T-cell (primary cell): ENCODE data around the gene FOXA1. TPM values are rescaled to one million over a fixed set of nuclear protein-coding genes. Genes with fewer than 3 reads are reported as not detected.

Source experiments
- ATAC-seq, 4 experiments: fragments of 200-7000 bp in 3 of 4; fragments of 150-1000 bp in 1 of 4; cut with Tn5 transposase; replicated peaks in 1 of 4; 1 replicate in 3 of 4; 2 replicates in 1 of 4; pipeline ENCODE4 v1.10.0; 2021; ENCODE audit warnings: moderate library complexity in 3 of 4, mild to moderate bottlenecking in 2 of 4, moderate number of reproducible peaks in 1 of 4
- CTCF ChIA-PET, 2 donors: fragments of 300-600 bp; sonication (Branson Sonifier 250); formaldehyde crosslinking; loops; one replicate each; lab custom pipeline; 2022; ENCODE audit warnings: antibody characterized with exemption in 2 of 2; lab: Charles Lee
- POLR2A ChIA-PET, 2 donors: fragments of 300-600 bp; sonication (Branson Sonifier 250); formaldehyde crosslinking; loops; one replicate each; lab custom pipeline; 2022; ENCODE audit warnings: antibody characterized with exemption in 2 of 2; lab: Charles Lee
- DNase-seq, 35 experiments: peaks; one replicate each; pipeline versions ENCODE4 v3.0.0 to v3.0.0-alpha.2; 2013 to 2023
- H3K27ac ChIP-seq: one replicate; pipeline ENCODE4 v1.5.1; 2013; ENCODE audit warnings: low read length
- H3K27me3 ChIP-seq, 2 experiments: replicated peaks in 1 of 2; 1 replicate in 1 of 2; 2 replicates in 1 of 2; pipeline versions ENCODE4 v1.6.1 to v1.7.0; 2013; ENCODE audit warnings: low read length in 1 of 2, mixed read lengths in 1 of 2; ENCODE audit not compliant: control insufficient read depth in 2 of 2, insufficient read depth in 2 of 2; ENCODE audit errors: extremely low read depth in 1 of 2
- H3K36me3 ChIP-seq, 2 donors: 1 replicate in 1 of 2; 2 replicates in 1 of 2; pipeline versions ENCODE4 v1.6.1 to v1.7.0; 2013; ENCODE audit warnings: low read length in 1 of 2; ENCODE audit not compliant: control insufficient read depth in 2 of 2, insufficient read depth in 1 of 2; ENCODE audit errors: extremely low read depth in 1 of 2
- H3K4me1 ChIP-seq, 2 experiments: 1 replicate in 1 of 2; 2 replicates in 1 of 2; pipeline versions ENCODE4 v1.6.1 to v1.7.0; 2013; ENCODE audit warnings: low read length in 2 of 2, mixed read lengths in 1 of 2; ENCODE audit not compliant: insufficient read depth in 2 of 2, control insufficient read depth in 1 of 2; ENCODE audit errors: extremely low read depth in 1 of 2
- H3K4me3 ChIP-seq, 2 donors: 1 replicate in 1 of 2; 2 replicates in 1 of 2; pipeline versions ENCODE4 v1.5.1 to v1.7.0; 2013; ENCODE audit warnings: mild to moderate bottlenecking in 2 of 2, low read length in 1 of 2, moderate library complexity in 1 of 2; ENCODE audit not compliant: control insufficient read depth in 1 of 2; ENCODE audit errors: extremely low read depth in 1 of 2
- H3K9me3 ChIP-seq: 2 replicates; pipeline ENCODE4 v1.7.0; 2013
- H3K27ac Mint-ChIP-seq, 2 donors: one replicate each; pipeline ENCODE4 v1.8.0; 2020 to 2021; ENCODE audit warnings: mild to moderate bottlenecking in 2 of 2, mixed read lengths in 2 of 2
- H3K27me3 Mint-ChIP-seq, 2 donors: one replicate each; pipeline ENCODE4 v1.8.0; 2021 to 2022; ENCODE audit warnings: mixed read lengths in 2 of 2
- H3K36me3 Mint-ChIP-seq: one replicate; pipeline ENCODE4 v1.8.0; 2021; ENCODE audit warnings: mixed read lengths
- H3K4me1 Mint-ChIP-seq, 3 donors: one replicate each; pipeline ENCODE4 v1.8.0; 2020 to 2022; ENCODE audit warnings: mixed read lengths in 3 of 3, mild to moderate bottlenecking in 1 of 3
- H3K4me3 Mint-ChIP-seq, 3 donors: one replicate each; pipeline ENCODE4 v1.8.0; 2020 to 2022; ENCODE audit warnings: mild to moderate bottlenecking in 3 of 3, mixed read lengths in 3 of 3, moderate library complexity in 3 of 3
- H3K9me3 Mint-ChIP-seq, 3 donors: one replicate each; pipeline ENCODE4 v1.8.0; 2020 to 2022; ENCODE audit warnings: mixed read lengths in 3 of 3
- WGBS: methylation state at CpG from one replicate; pipeline ENCODE4 v1.1.5; 2013; ENCODE audit warnings: missing lambda C conversion rate; ENCODE audit not compliant: insufficient coverage; 5-methylcytosine and 5-hydroxymethylcytosine counted together
- total RNA-seq, 35 experiments: library from RNA in 6 of 35; stranded (reverse) in 6 of 35; fragments of 120-200 nt in 1 of 35; gene quantifications; one replicate each; pipeline versions ENCODE4 v1.2.1 to v1.2.4 and lab custom pipeline; 2013 to 2026

Gene FOXA1
- total RNA-seq, 5 donors from 2014 or later (not counting 1 experiment from before 2014, with no cell fraction given) = 0.23 to 0.67 (median 0.57) TPM; not detected in 1

DNA sequence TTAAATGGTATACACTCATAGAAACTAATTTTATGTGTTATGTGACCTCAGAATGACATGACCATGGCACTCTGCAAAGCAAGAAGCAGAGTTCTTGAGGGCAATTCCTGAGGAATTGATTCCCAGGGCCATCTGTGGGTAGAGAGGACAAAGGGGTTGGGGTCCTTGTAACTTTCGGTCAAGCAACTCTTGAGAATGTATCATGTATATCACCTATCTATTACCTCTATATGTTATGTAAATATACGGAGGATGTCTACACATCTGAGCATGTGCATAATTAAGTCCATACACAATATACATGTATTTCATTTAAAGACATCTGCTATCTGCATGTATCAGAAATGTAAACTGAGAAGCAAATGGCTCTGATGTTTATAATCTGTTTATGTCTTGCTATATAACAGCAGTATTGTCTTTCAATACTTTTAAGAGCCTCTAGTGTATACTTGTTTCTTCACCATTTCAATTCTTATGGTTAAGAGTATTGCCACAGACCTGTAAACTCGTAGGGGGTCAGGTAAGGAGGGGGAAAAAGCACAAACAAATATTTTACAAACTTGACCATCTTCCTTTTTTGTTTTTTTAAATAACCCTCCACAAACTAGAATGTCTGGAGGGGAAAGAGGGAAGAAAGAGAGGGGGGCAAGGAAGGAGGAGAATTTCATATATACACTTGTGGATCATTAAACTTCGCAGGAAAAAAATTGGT lies 4.5 kb downstream of the FOXA1 start:
- Histone ChIP-seq H3K4me1 (peaks cover 0 to 3% of the 10 kb centered on the region in 2 experiments), H3K27me3 (peaks cover 28 to 53% of the 10 kb centered on the region in 2 experiments), H3K36me3 (no peaks in the 10 kb centered on the region), H3K27ac (no peak overlapping the region), H3K9me3 (peaks cover 2% of the 10 kb centered on the region), H3K4me3 (no peak overlapping the region)
- CTCF ChIA-PET = no interaction called here
- POLR2A ChIA-PET = no interaction called here
- WGBS = no CpG with 5 or more reads among the region's 4 CpGs
- H3K9me3 Mint-ChIP-seq = peaks cover 3 to 8% (median 6%) of the 10 kb centered on the region in 3 donors
- no peak for ATAC-seq
- H3K36me3 Mint-ChIP-seq = no peaks in the 10 kb centered on the region
- H3K4me1 Mint-ChIP-seq = peaks cover 7 to 9% (median 8%) of the 10 kb centered on the region in 3 donors
- DNase-seq = no peak
- H3K4me3 Mint-ChIP-seq = no peak overlapping the region
- peaks cover 67 to 76% of the 10 kb centered on the region in 2 donors for H3K27me3 Mint-ChIP-seq
- no peak overlapping the region for H3K27ac Mint-ChIP-seq

DNA sequence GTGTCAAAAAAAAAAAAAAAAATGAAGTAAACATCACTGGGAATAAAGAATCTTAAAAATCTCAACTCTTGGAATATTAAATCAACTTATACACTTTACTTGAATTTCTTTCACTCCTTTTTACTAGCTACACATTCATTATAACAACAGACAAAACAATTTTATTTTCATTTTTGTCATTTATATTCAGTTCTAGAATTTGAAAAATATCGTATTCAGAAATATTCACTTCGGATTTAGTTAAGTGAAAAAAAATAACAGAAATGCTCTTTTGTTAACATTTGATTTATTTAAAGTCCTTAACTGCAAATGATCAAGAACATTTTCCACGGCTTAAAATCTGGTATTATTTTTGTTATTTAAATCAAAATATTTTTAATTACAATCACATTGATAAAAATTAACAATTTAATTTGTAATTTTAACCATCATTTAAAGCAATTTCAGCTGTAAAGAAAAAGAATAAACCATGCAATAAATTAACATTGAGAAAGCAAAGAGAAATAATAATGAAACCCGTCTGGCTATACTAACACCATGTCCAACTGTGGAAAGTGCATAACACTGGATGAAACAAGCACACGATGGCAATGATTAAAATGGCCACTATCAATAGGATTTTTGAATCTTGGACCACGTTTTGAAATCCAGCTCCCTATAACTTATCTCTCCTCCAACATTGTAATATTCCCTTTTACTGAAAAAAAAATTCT lies 5.2 kb downstream of the FOXA1 start:
- peaks cover 7 to 8% (median 7%) of the 10 kb centered on the region in 3 donors for H3K4me1 Mint-ChIP-seq
- peaks cover 71 to 82% of the 10 kb centered on the region in 2 donors for H3K27me3 Mint-ChIP-seq
- no peak for DNase-seq
- ChIA-PET POLR2A (no interaction called here), CTCF (no interaction called here)
- WGBS = no CpG with 5 or more reads among the region's 6 CpGs
- no peak overlapping the region for H3K4me3 Mint-ChIP-seq
- peaks cover 3 to 8% (median 6%) of the 10 kb centered on the region in 3 donors for H3K9me3 Mint-ChIP-seq
- H3K27me3 ChIP-seq = peaks cover 27 to 56% of the 10 kb centered on the region in 2 experiments
- H3K27ac Mint-ChIP-seq = no peak overlapping the region
- no peaks in the 10 kb centered on the region for H3K36me3 ChIP-seq
- H3K9me3 ChIP-seq = peaks cover 2% of the 10 kb centered on the region
- no peak for ATAC-seq
- H3K4me1 ChIP-seq = no peaks in the 10 kb centered on the region
- no peak overlapping the region for H3K4me3 ChIP-seq
- no peaks in the 10 kb centered on the region for H3K36me3 Mint-ChIP-seq
- no peak overlapping the region for H3K27ac ChIP-seq

DNA sequence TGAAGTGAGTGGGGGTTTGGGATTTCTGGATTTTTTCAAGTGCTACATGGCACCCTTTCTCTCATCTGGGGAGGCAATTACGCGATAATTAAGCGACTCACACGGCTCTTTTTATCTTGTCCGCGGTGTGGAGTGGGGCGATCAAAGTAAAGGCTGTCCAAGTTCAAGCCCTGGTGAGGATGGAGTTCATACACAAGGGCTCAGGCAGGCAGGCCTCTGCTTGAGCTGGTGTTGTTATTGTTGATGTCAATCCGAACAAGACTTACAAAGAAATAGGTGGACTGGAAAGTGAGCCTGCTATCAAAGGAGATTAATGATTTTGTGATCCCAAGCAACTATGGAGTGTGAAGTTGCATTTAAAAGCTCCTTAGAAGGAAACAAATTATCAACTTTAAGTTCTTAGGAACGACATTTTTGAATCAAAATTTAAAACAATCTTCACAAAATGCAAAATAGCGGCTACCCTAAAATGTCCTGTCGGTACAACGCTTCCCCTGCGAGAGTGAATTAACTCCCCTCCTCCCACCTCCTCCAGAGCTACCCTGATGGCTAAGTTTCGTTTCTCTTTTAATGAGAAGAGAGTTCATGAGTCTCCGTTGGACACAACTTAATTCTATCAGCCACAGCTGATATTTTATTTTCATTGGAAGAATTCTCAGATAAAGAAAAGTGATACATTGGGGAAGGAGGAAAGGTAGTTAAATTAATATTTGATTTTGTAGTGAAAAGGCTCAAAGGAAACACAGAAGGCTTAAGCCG lies 5.9 kb downstream of the FOXA1 start:
- Mint-ChIP-seq H3K36me3 (no peaks in the 10 kb centered on the region), H3K4me1 (peaks cover 4 to 6% (median 4%) of the 10 kb centered on the region in 3 donors), H3K27me3 (peaks cover 69 to 81% of the 10 kb centered on the region in 2 donors), H3K27ac (no peak overlapping the region), H3K4me3 (no peak overlapping the region), H3K9me3 (peaks cover 3 to 8% (median 6%) of the 10 kb centered on the region in 3 donors)
- ChIA-PET CTCF (no interaction called here), POLR2A (no interaction called here)
- no peaks in the 10 kb centered on the region for H3K36me3 ChIP-seq
- peaks cover 2% of the 10 kb centered on the region for H3K9me3 ChIP-seq
- ATAC-seq (no peak), DNase-seq (no peak)
- peaks cover 27 to 56% of the 10 kb centered on the region in 2 experiments for H3K27me3 ChIP-seq
- no peaks in the 10 kb centered on the region for H3K4me1 ChIP-seq
- H3K4me3 ChIP-seq = no peak overlapping the region
- WGBS = 0% methylated on average over 3 of the region's 16 CpGs
- H3K27ac ChIP-seq = no peak overlapping the region

DNA sequence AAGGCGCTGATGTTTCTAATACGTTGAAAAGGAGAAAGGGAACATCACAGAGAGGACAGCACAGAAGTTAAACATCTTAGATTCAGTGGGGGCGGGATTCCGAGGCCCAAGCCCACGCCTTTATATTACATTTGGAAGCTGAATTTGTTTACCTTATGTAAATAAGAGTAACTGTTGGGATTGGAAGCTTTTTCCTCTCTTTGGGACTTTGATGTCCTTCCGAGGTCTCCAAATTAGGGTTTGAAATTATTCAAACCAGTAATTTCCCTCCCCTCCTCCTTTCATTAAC lies 6.4 kb downstream of the FOXA1 start:
- no peak overlapping the region for H3K27ac ChIP-seq
- Mint-ChIP-seq H3K36me3 (no peaks in the 10 kb centered on the region), H3K4me1 (peaks cover 0 to 3% (median 0%) of the 10 kb centered on the region in 3 donors), H3K27ac (no peak overlapping the region), H3K27me3 (peaks cover 64 to 76% of the 10 kb centered on the region in 2 donors), H3K4me3 (no peak overlapping the region), H3K9me3 (peaks cover 3 to 8% (median 6%) of the 10 kb centered on the region in 3 donors)
- H3K27me3 ChIP-seq = peaks cover 22 to 59% of the 10 kb centered on the region in 2 experiments
- no peaks in the 10 kb centered on the region for H3K4me1 ChIP-seq
- H3K4me3 ChIP-seq = no peak overlapping the region
- WGBS = 0% methylated on average over 2 of the region's 6 CpGs
- peaks cover 2% of the 10 kb centered on the region for H3K9me3 ChIP-seq
- ChIA-PET POLR2A (no interaction called here), CTCF (no interaction called here)
- no peak for ATAC-seq
- H3K36me3 ChIP-seq = no peaks in the 10 kb centered on the region
- DNase-seq = no peak

DNA sequence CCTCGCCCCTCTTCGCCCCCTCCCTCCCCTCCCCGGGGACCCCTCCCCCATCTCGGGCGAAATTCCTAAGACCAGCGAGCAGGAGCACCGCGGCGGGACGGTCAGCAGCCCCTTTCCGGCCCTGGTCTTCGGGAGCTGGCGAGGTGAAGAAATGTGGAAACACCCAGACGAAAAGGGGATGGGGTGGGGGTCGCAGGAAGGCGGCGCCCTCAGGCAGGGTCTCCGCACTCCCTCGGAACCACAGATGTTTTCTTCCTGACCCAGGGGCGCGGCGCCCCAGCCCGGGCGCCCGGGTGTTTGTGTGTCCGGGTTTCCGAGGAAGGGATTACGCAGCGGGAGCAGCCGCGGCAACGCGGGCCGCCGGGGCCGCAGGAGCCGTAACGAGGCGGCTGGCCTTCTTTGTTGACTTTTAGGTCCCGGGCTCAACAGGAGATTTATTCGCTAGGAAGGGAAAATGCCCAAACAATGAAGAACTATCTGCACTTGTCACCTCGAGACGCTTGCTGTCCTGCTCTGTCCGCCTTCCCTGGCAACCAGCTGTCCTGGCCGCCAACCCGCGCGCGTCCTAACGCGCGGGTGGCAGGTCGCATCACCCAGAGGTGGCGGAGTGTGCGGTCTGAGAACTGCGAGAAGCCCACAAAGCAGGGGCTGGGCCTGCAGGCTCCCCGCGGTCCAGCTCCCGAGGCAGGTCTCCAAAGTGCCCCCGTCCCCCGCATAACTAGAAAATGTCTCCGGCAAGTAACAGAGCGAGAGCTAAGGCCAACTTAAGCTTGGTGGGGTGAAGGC lies 7.0 kb downstream of the FOXA1 start:
- Mint-ChIP-seq H3K27ac (no peak overlapping the region), H3K4me3 (no peak overlapping the region), H3K36me3 (no peaks in the 10 kb centered on the region), H3K9me3 (peaks cover 3 to 8% (median 6%) of the 10 kb centered on the region in 3 donors), H3K4me1 (peaks cover 0 to 3% (median 0%) of the 10 kb centered on the region in 3 donors), H3K27me3 (peaks cover 59 to 72% of the 10 kb centered on the region in 2 donors)
- WGBS = 9% methylated on average over 57 of the region's 63 CpGs
- no peak overlapping the region for H3K27ac ChIP-seq
- no peak for ATAC-seq
- ChIA-PET POLR2A (no interaction called here), CTCF (no interaction called here)
- H3K4me3 ChIP-seq = no peak overlapping the region
- H3K4me1 ChIP-seq = no peaks in the 10 kb centered on the region
- H3K27me3 ChIP-seq = peaks cover 20 to 64% of the 10 kb centered on the region in 2 experiments
- H3K36me3 ChIP-seq = no peaks in the 10 kb centered on the region
- DNase-seq = no peak
- no peaks in the 10 kb centered on the region for H3K9me3 ChIP-seq
